ENCODE measurements around the gene STBD1.

GRCh38 chr4:76315267-76315918 lies 8.9 kb downstream of the STBD1 start:
- TF ChIP-seq CTCF (conservative IDR thresholded peaks at IDR 0.05; ENCODE audit: low read length): no peak
- no peak for TF ChIP-seq EZH2phosphoT487 (IDR thresholded peaks at IDR 0.05; ENCODE audit: borderline replicate concordance)
